ENCODE data around the gene DRC3. TPM values are rescaled to one million over a fixed set of nuclear protein-coding genes. Genes with fewer than 3 reads are reported as not detected.

The DRC3 gene
- total RNA-seq, 4 donors from 2014 or later, result 4.3 to 8.6 (median 6.0) TPM

DNA sequence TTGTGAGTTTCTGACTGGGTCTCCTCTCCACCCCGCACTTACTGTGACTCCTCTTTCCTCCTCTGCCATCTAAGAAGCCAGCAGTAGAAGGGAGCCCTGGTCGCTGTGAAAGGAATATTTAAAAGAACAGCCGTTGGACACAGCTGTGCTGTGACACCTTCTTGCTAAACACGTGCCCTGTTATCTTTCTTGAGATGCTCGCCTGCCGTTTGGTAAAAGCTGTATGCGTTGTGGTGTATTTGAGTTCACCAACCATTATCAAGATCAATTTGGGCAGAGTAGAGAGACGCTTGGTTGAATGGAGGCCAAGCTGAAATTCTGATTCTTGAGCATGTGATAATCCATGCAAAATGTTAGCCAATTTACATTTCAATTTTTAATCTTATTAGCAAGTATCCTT is 70.3 kb downstream of the DRC3 start:
- Histone ChIP-seq H3K4me3 (no peak overlapping the region), H3K4me1 (peaks cover 0 to 32% (median 17%) of the 10 kb centered on the region in 4 donors), H3K27ac (no peak overlapping the region), H3K27me3 (no peaks in the 10 kb centered on the region), H3K36me3 (peaks cover 0 to 34% (median 0%) of the 10 kb centered on the region in 3 donors), H3K9me3 (no peaks in the 10 kb centered on the region)
- no peak for DNase-seq (ENCODE audit: low spot score in 2 of 2)
- 87 to 88% methylated on average over 8 of the region's 8 CpGs for WGBS, 2 donors
- TF ChIP-seq CTCF (IDR thresholded peaks at IDR 0.05), result no peak
- no peak for TF ChIP-seq EP300 (IDR thresholded peaks at IDR 0.05)
- TF ChIP-seq POLR2A (IDR thresholded peaks at IDR 0.05), result no peak

GRCh38 chr17:18043491-18043890 is 70.8 kb downstream of the DRC3 start:
- TF ChIP-seq CTCF (IDR thresholded peaks at IDR 0.05), result peak in 1 of 5 experiments; percentile 6
- TF ChIP-seq EP300 (IDR thresholded peaks at IDR 0.05), result no peak
- no peak for TF ChIP-seq POLR2A (IDR thresholded peaks at IDR 0.05)
- Histone ChIP-seq H3K4me1 (peaks cover 0 to 27% (median 12%) of the 10 kb centered on the region in 4 donors), H3K27me3 (no peaks in the 10 kb centered on the region), H3K9me3 (no peaks in the 10 kb centered on the region), H3K36me3 (peaks cover 0 to 39% (median 0%) of the 10 kb centered on the region in 3 donors), H3K4me3 (no peak overlapping the region), H3K27ac (no peak overlapping the region)
- no peak for DNase-seq (ENCODE audit: low spot score in 2 of 2)
- WGBS, 2 donors, result 44 to 56% methylated on average over 1 of the region's 1 CpG

- no peak for TF ChIP-seq POLR2A (IDR thresholded peaks at IDR 0.05)
- no peak for TF ChIP-seq EP300 (IDR thresholded peaks at IDR 0.05)
- TF ChIP-seq CTCF (IDR thresholded peaks at IDR 0.05), result no peak
- Histone ChIP-seq H3K27ac (no peak overlapping the region), H3K4me1 (peaks cover 0 to 25% (median 11%) of the 10 kb centered on the region in 4 donors), H3K4me3 (no peak overlapping the region), H3K9me3 (no peaks in the 10 kb centered on the region), H3K36me3 (peaks cover 0 to 46% (median 0%) of the 10 kb centered on the region in 3 donors), H3K27me3 (no peaks in the 10 kb centered on the region)
- WGBS, 2 donors, result 89 to 92% methylated on average over 3 of the region's 3 CpGs
- DNase-seq (ENCODE audit: low spot score in 2 of 2), result no peak
These were observed 71.9 kb downstream of the DRC3 start for GRCh38 chr17:18044609-18045008.

GRCh38 chr17:18045691-18046350 is 73.2 kb downstream of the DRC3 start:
- Histone ChIP-seq H3K27ac (no peak overlapping the region), H3K4me3 (no peak overlapping the region), H3K9me3 (no peaks in the 10 kb centered on the region), H3K27me3 (no peaks in the 10 kb centered on the region), H3K36me3 (peaks cover 0 to 57% (median 0%) of the 10 kb centered on the region in 3 donors), H3K4me1 (peaks cover 0 to 16% (median 2%) of the 10 kb centered on the region in 4 donors)
- 80 to 85% methylated on average over 3 of the region's 3 CpGs for WGBS, 2 donors
- no peak for DNase-seq (ENCODE audit: low spot score in 2 of 2)
- no peak for TF ChIP-seq POLR2A (IDR thresholded peaks at IDR 0.05)
- TF ChIP-seq CTCF (IDR thresholded peaks at IDR 0.05), result no peak
- no peak for TF ChIP-seq EP300 (IDR thresholded peaks at IDR 0.05)

- 93 to 94% methylated on average over 6 of the region's 6 CpGs for WGBS, 2 donors
- DNase-seq (ENCODE audit: low spot score in 2 of 2), result no peak
- H3K27me3 ChIP-seq, result no peaks in the 10 kb centered on the region
- H3K27ac ChIP-seq, result no peak overlapping the region
- H3K4me1 ChIP-seq, result no peaks in the 10 kb centered on the region
- TF ChIP-seq CTCF (IDR thresholded peaks at IDR 0.05) (no peak), EP300 (IDR thresholded peaks at IDR 0.05) (no peak), POLR2A (IDR thresholded peaks at IDR 0.05) (no peak)
- no peaks in the 10 kb centered on the region for H3K9me3 ChIP-seq
- H3K4me3 ChIP-seq, result no peak overlapping the region
- H3K36me3 ChIP-seq, result peaks cover 0 to 75% (median 10%) of the 10 kb centered on the region in 3 donors
These were observed 82.9 kb downstream of the DRC3 start for GRCh38 chr17:18055597-18055996.
